Measurements from ENCODE around the gene MICALL1. TPM values are rescaled to one million over a fixed set of nuclear protein-coding genes. Genes with fewer than 3 reads are reported as not detected.
"Not testable (repeated sequence)": the region's sequence is repeated elsewhere in the genome, so short reads cannot be mapped to it uniquely, and the experiment has no call there.

The MICALL1 gene
- total RNA-seq, 2 donors from 2014 or later = 26.6 to 32.6 TPM

DNA sequence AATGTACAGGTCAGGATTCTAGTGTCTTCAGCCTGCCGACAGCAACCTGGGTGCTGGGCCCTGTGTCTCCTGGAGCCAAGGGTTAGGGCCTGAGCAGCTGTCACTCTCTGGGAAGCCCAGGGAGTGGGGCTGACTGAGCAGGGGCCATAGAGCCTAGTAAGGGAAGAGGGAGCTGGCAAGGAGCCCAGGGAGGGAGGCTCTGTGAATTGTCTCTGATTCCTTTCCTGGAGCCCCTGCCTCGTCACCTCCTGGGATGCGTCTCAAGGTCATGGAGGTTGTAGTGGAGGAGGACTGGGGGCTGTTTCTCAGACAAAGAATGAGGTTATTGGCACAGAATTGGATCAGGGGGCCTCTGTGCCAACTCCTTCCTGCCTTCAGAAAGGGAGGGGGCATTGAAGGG lies 66.4 kb downstream of the MICALL1 start:
- intact Hi-C loops (cut with DNase I, micrococcal nuclease) = no loop called here
- DNase-seq (no peak), ATAC-seq (no peak)

DNA sequence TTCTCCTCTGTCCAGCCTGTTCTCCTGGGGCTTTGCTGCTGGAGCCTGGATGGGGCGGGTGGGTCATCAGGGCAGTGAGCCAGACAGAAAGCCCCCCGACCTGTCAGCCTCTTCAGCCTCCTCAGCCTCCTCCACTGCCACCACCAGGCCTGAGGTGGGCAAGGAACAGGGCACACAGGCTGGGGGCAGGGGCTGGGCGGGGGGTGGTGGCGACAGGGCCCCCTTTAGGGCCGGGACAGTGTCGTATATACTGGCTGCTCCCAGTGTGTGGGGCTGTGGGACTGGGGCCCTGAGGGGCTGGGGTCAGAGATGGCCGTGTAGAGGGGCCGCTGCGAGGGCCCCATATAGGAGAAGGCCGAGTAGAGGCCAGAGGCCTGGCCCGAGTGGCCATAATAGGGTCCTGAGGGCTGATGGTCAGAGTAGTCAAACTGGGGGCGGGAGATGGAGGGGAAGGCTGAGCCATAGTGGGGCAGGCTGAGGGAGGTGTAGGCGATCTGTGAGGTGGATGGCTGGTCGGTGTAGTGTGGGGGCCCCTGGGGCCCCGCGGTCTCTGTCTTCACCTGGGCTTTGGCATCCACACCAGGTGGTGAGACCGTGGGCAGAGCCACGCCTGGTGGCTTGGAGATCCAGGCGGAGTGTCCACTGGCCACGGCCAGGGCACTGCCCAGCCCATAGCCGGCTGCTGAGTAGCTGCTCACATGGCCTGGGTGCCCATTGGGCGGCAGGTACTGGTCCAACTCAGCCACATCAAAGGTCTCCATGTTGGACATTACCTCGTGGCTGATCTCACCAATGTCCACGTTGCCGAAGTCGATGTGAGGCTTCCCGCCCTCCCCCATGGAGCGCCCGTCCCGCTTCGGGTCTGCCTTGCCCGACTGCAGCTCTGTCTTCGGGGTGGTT lies 67.4 kb downstream of the MICALL1 start:
- DNase-seq = no peak
- ATAC-seq = no peak
- intact Hi-C loops (cut with DNase I, micrococcal nuclease) = no loop called here

DNA sequence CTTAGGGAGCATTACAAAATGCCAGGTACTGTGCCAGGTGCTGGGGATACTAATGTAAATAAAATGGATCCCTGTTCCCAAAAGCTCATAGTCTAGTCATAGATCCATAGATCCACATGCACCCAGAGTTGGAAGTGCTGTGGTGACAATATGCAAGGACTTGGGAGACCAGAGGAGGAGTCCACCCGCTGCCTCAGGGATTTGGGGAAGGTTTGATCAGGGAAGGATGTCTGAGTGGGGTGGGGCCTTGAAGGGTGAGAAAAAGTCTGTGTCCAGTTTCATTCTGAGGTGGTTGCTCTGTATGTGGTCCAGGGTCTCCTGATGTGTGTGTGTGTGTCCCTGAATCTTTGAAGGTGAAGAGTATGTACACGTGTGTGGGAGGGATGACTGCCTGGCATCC lies 69.1 kb downstream of the MICALL1 start:
- DNase-seq (no peak), ATAC-seq (no peak)
- intact Hi-C loops (cut with DNase I, micrococcal nuclease) = no loop called here

DNA sequence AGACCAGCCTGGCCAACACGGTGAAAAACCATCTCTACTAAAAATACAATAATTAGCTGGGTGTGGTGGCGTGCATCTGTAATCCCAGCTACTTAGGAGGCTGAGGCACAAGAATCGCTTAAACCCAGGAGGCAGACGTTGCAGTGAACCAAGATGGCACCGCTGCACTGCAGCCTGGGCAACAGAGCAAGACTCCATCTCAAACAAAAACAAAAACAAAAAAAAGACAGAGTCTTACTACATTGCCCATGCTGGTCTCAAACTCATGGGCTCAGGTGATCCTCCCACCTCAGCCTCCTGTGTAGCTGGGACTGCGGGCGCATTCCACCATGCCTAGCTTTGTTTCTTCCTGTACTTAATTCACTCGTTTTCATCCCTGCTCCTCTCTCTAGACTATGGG lies 69.9 kb downstream of the MICALL1 start:
- DNase-seq; ATAC-seq; intact Hi-C loops (cut with DNase I, micrococcal nuclease): not testable (repeated sequence)

DNA sequence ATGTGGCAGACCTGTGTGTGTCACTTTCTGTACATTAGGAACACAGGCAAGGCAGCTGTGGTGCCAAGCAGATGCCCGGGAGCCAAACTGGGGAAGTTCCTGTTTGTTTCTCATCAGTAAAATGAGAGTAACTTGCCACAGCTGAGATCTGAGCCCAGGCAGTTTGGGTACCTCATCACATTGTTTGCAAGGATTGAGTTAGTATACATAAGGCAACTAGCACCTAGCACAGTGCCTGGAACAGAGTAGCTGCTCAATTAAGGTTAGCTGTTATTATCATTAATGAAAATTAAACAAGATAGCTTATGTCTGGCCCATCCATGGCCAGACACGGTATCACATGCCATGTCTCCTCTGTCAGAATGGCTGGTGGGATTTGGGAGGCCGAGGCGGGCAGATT lies 70.5 kb downstream of the MICALL1 start:
- ATAC-seq (no peak), DNase-seq (no peak)
- intact Hi-C loops (cut with DNase I, micrococcal nuclease) = no loop called here

GRCh38 chr22:37979782-37980181 lies 73.7 kb downstream of the MICALL1 start:
- intact Hi-C loops (cut with DNase I, micrococcal nuclease) = no loop called here
- ATAC-seq = no peak
- no peak for DNase-seq

DNA sequence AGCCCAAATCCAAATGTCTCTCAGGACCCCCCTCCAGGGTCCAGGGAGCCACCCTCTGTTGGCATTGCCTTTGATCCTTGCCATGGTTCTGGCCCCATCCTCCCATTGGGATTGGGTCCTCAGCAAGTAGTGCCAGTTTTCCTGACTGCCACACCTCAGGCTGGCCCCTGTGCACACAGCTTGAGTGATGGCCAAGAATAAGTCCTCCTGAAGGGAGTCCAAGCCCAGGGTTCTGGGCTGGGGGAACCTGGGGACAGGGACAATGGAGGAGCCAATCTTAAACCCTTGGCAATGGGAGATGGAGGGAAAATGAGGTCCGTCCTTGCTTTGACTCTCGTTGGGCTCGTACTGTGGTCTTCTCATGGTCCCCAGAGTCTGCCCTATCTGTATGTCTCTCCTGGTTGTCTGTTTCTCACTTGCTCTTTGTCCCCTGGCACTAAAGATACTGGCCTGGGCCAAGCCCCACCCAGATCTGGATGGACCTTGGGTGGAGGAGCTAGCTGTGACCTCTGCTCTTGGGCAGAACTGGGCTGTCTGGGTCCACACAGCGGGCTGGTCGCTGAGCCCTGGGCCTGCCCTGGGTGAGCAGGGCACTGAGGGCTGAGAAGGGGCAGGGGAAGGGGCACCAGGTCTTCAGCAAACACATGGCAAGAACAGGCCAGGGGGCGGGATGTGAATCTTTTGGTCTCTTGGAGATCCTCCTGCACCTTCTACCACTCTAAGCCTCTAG lies 75.3 kb downstream of the MICALL1 start:
- ATAC-seq (peak; percentile 92), DNase-seq (peak; percentile 37 to 40)
- intact Hi-C loops (cut with DNase I, micrococcal nuclease) = no loop called here

DNA sequence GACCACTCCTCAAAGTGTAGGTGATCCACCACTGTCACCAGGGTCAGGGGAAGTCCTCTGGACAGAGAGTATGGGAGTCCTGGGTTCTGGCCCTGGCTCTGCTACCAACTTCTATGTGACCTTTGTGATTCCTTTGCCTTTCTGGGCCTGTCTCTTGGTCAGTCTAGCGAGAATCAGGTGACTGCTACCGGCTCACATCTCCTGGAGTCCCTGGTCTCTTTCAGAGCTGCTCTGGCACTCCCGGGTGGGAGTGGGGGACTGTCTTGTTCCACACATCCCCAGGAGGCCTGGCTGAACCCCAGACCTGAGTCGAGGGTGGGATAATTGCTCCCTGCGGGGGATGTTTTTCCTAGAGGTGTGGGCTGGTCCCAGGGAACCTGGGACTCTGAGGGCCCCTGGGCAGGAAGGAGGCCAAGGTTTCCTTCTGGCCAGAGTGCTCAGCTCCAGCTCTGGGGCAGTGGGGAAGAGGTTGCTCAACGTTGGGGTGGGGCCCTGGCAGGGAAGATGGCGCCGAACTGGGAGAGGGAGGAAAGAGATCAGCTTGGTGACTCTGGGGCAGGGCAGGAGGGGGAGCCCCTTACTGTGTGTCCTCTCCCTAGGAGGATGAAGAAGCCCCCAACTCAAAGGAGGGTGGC lies 76.2 kb downstream of the MICALL1 start:
- ATAC-seq = peak; percentile 13
- DNase-seq = no peak

DNA sequence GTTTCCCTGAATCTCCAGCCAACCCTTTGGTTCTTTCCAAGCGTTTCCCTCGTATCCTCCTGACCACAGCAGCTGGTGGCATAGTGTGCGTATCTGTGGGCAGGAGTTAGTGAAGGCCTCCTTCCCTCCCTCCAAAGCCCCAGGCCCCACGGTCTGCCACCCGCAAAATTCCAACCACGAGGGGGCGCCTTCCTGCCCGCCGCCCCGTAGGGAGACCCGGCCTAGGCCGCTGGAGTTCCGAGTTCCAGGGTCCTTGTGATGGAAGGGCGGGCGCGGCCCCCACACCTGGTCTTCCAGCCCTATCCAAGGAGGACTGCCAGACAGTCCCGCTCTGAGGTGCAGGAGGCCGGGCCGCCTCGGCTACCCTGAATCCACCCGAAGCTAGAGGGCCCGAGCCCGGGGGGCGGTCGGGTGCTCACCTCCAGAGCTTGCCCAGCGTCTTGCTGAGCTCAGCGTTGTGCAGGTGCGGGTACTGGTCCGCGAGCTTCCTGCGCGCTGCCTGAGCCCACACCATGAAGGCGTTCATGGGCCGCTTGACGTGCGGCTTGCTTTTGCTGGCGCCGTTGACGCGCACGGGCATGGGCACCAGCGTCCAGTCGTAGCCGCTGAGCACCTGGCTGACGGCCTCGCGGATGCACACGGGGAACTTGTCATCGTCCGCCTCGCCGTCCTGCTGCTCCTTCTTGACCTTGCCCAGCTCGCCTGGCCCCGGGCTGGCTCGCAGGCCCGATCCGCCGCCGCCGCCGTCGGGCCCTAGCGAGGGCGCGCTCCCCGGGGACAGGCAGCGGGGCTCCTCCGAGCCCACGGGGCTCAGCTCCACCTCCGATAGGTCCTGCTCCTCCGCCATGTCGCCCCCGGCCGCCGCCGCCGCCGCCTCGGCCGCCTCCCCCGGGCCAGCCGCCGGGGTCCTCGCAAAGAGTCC lies 77.1 kb downstream of the MICALL1 start:
- ATAC-seq (no peak), DNase-seq (no peak)
- intact Hi-C loops (cut with DNase I, micrococcal nuclease) = no loop called here

More for the DNA sequence above, 76.2 kb downstream of the MICALL1 start:
- intact Hi-C loops (cut with DNase I, micrococcal nuclease) = no loop called here

DNA sequence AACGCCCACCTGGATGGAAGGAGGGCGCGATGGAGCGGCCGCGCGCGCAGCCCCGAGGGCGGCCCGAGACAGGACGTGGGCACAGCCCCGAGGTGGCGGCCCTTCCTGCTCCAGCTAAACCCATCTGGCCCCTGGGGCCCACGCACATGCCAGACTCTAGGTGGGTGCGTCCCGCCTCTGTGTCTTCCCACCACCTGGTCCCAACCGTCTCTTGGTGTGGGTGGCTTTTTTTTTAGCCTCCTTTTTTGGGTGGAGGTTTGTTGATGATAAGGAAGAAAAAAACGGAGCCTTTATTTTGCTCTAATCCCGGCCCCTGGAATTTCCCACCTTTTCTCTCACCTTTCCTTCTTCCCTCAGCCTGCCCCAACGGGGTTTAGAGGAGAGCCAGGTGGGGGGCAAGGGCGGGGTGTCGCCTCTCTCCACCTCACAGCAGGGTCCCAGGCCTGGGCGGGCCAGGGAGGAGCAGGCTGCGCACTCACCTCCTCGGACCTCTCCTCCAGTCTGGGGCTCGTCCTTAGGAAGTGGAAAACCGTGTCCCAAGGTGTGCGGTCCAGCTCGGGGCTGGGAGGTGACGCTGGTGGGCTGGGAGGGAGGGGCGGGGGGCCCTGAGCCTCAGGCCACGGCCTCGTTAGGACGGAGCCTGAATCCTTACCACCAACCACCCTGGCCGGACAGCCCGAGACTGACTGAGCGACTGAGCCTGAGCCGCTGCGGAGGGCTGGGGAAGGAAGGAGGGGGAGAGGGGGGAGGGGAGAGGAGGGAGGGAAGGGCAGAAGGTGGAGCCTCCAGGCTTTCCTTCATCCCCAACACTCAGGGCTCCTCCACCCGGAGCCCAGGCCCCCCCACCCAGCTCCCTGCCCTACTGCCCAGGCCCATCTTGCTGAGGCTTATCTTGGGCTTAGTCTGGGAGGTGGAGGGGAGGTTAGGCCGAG lies 78.0 kb downstream of the MICALL1 start, which contains the start of gene SOX10:
Gene SOX10, minus strand, starts transcription at position 696 of the 932 bp plus-strand sequence. CDS start 771 bp downstream, outside the sequence.
- intact Hi-C loops (cut with DNase I, micrococcal nuclease) = no loop called here
- DNase-seq (no peak), ATAC-seq (no peak)

GRCh38 chr22:37985050-37985585 lies 79.0 kb downstream of the MICALL1 start:
- intact Hi-C loops (cut with DNase I, micrococcal nuclease) = no loop called here
- DNase-seq (no peak), ATAC-seq (no peak)

GRCh38 chr22:37985751-37986281 lies 79.7 kb downstream of the MICALL1 start:
- intact Hi-C loops (cut with DNase I, micrococcal nuclease) = no loop called here
- no peak for DNase-seq
- ATAC-seq = no peak

DNA sequence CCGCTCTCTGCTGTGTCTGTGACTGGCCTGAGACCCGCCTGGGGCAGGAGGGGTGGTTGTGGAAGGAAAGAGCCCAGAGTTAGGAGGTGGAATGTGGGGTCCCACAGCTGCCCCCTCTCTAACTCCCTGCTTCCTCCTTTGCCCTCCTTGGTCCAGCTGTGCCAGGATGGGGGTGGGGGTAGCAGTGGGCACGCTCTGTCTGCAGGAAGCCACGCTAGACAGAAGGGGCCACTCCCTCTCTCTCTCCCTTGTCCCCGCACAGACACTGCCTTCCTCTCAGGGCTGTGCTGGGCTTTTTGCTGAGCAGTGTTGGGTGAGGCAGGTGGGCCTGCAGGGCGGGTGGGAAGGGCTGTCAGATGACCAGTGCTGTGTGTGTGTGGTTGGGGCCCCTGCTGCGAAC lies 80.3 kb downstream of the MICALL1 start:
- ATAC-seq (no peak), DNase-seq (no peak)
- intact Hi-C loops (cut with DNase I, micrococcal nuclease) = no loop called here

GRCh38 chr22:37989146-37990045 lies 83.3 kb downstream of the MICALL1 start:
- DNase-seq (no peak), ATAC-seq (no peak)
- intact Hi-C loops (cut with DNase I, micrococcal nuclease) = no loop called here

DNA sequence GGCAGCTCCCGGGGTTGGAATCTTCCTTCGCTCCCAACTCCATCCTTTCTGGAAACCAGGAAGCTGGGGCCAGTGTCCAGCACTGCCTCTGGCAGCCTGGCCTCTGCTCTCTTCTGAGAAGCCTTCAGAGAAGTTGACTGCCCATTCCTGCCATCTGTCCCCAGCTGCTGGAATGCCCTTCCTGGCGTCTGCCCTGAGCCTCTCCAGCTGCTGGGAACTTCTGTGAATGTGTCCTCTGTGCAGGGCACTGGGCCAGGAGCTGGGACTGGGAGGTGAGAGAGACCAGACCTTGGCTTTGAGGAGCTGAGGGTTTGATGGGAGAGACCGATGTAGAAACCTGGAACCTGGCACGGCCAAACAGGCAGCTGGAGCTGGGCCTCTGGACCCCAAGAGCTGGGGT lies 84.2 kb downstream of the MICALL1 start:
- ATAC-seq (no peak), DNase-seq (no peak)
- intact Hi-C loops (cut with DNase I, micrococcal nuclease) = no loop called here

DNA sequence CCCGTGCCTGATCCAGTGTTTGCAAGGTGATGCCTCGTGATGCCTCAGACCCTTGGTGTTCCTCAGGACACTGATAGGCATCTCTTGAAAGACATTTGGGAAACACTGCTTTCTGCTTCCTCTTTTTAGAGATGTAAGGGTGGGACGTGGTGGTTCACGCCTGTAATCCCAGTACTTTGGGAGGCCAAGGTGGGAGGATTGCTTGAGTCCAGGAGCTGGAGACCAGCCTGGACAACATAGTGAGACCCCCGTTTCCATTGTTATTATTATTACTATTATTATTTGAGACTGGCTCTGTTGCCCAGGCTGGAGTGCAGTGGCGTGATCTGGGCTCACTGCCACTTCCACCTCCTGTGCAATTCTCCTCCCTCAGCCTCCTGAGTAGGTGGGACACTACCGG lies 84.8 kb downstream of the MICALL1 start:
- no peak for ATAC-seq
- intact Hi-C loops (cut with DNase I, micrococcal nuclease) = no loop called here
- no peak for DNase-seq
